GM12878 (cell line): ENCODE results near the gene MAD1L1. TPM values are rescaled to one million over a fixed set of nuclear protein-coding genes. Genes with fewer than 3 reads are reported as not detected.

Experiments
- ATAC-seq: fragments of 200-7000 bp; cut with Tn5 transposase; 3 replicates; pipeline ENCODE4 v1.9.1; 2020; ENCODE audit warnings: mild to moderate bottlenecking, moderate library complexity
- BruUV-seq: library from RNA; stranded (reverse); fragments of 400-500 nt; replicated peaks from 2 replicates; lab custom pipeline; 2021; lab: Mats Ljungman, UMichigan
- CTCF ChIA-PET: fragments of 300-600 bp; sonication (Branson Sonifier 250); formaldehyde crosslinking; extraction: SDS; loops from one replicate; lab custom pipeline; 2021; ENCODE audit warnings: inconsistent platforms; lab: Yijun Ruan, JAX
- POLR2A ChIA-PET: fragments of 350-600 bp; formaldehyde crosslinking; extraction: SDS; loops from one replicate; lab custom pipeline; 2021; ENCODE audit warnings: inconsistent platforms; lab: Charles Lee
- RAD21 ChIA-PET: fragments of 300-600 bp; sonication (Branson Sonifier 250); formaldehyde crosslinking; loops from one replicate; lab custom pipeline; 2023; ENCODE audit warnings: antibody characterized with exemption; ENCODE audit not compliant: unreplicated experiment; lab: Charles Lee
- SMC1A ChIA-PET: fragments of 300-600 bp; sonication (Branson Sonifier 250); formaldehyde crosslinking; loops from one replicate; lab custom pipeline; 2023; ENCODE audit not compliant: unreplicated experiment, uncharacterized antibody; lab: Charles Lee
- DNase-seq: peaks from one replicate; pipeline ENCODE4 v3.0.0-alpha.2; 2011; ENCODE audit warnings: low read depth, low spot score
- FAIRE-seq: peaks from 3 replicates; lab custom pipeline; 2011; peaks lifted over from hg19 to GRCh38; lab: Jason Lieb, UNC
- H2AFZ ChIP-seq: 2 replicates; pipeline ENCODE4 v1.6.0; 2011; ENCODE audit warnings: low read depth, low read length, control low read depth; ENCODE audit not compliant: control insufficient read depth
- H3K27ac ChIP-seq: 2 replicates; pipeline ENCODE4 v1.5.1; 2011; ENCODE audit warnings: control low read depth; ENCODE audit not compliant: control insufficient read depth, insufficient read depth
- H3K27me3 ChIP-seq, 2 experiments: replicated peaks in 1 of 2; 2 replicates each; pipeline versions ENCODE4 v1.6.0 to v1.6.1; 2011; ENCODE audit warnings: low read length in 1 of 2; ENCODE audit not compliant: control insufficient read depth in 2 of 2, insufficient read depth in 2 of 2
- H3K36me3 ChIP-seq, 2 experiments: 2 replicates each; pipeline ENCODE4 v1.5.1; 2011; ENCODE audit warnings: low read length in 1 of 2; ENCODE audit not compliant: control insufficient read depth in 2 of 2, insufficient read depth in 2 of 2
- H3K4me1 ChIP-seq: 2 replicates; pipeline ENCODE4 v1.6.1; 2011; ENCODE audit warnings: mild to moderate bottlenecking, low read length, moderate library complexity, mixed read lengths; ENCODE audit not compliant: control insufficient read depth, insufficient read depth
- H3K4me2 ChIP-seq: 2 replicates; pipeline ENCODE4 v1.6.0; 2011; ENCODE audit warnings: control low read depth; ENCODE audit not compliant: control insufficient read depth, insufficient read depth
- H3K4me3 ChIP-seq: fragments of 200-600 bp; sonication (generic); 2 replicates; pipeline ENCODE4 v1.5.1; 2016
- H3K79me2 ChIP-seq: 2 replicates; pipeline ENCODE4 v1.6.0; 2011; ENCODE audit warnings: low read length; ENCODE audit not compliant: control insufficient read depth, insufficient read depth
- H3K9ac ChIP-seq: 2 replicates; pipeline ENCODE4 v1.8.0; 2011; ENCODE audit warnings: low read length, control low read depth, mixed read lengths; ENCODE audit not compliant: control insufficient read depth, insufficient read depth
- H3K9me3 ChIP-seq: replicated peaks from 3 replicates; pipeline ENCODE4 v1.5.1; 2011; ENCODE audit warnings: mild to moderate bottlenecking, low read length; ENCODE audit not compliant: control insufficient read depth, insufficient read depth
- H4K20me1 ChIP-seq: 2 replicates; pipeline ENCODE4 v1.6.0; 2011; ENCODE audit not compliant: control insufficient read depth, insufficient read depth
- BCL11A ChIP-seq: IDR thresholded peaks from 2 replicates; pipeline ENCODE4 v1.6.1; 2011; ENCODE audit warnings: low read depth, low read length
- CBX3 ChIP-seq: fragments of 200-600 bp; sonication (generic); IDR thresholded peaks from 2 replicates; pipeline ENCODE4 v1.6.1; 2016; ENCODE audit warnings: low read depth, borderline replicate concordance
- ESRRA ChIP-seq: IDR thresholded peaks from 2 replicates; pipeline ENCODE4 v1.6.1; 2012; ENCODE audit warnings: mild to moderate bottlenecking, low read length, improper control_type of control experiment
- EZH2 ChIP-seq: IDR thresholded peaks from 2 replicates; pipeline ENCODE4 v1.6.1; 2012; ENCODE audit warnings: low read depth, mild to moderate bottlenecking, control low read depth, inconsistent platforms, low read length, borderline replicate concordance; ENCODE audit not compliant: control insufficient read depth
- IKZF1 ChIP-seq: fragments of 450-650 bp; conservative IDR thresholded peaks from 2 replicates; pipeline ENCODE4 v1.6.1; 2017; ENCODE audit warnings: antibody characterized with exemption, mild to moderate bottlenecking
- IKZF2 ChIP-seq, 2 experiments: fragments of 450-650 bp; IDR thresholded peaks; 2 replicates each; pipeline ENCODE4 v1.6.1; 2017; ENCODE audit warnings: mild to moderate bottlenecking in 2 of 2, moderate library complexity in 2 of 2
- NFIC ChIP-seq: IDR thresholded peaks from 2 replicates; pipeline ENCODE4 v1.6.1; 2012; ENCODE audit warnings: low read depth, mild to moderate bottlenecking, inconsistent platforms, low read length, moderate library complexity
- REST ChIP-seq: IDR thresholded peaks from 2 replicates; pipeline ENCODE4 v1.6.1; 2012; ENCODE audit warnings: mild to moderate bottlenecking, low read depth, low read length
- STAT1 ChIP-seq: fragments of 450-650 bp; conservative IDR thresholded peaks from 2 replicates; pipeline ENCODE4 v1.6.1; 2014; ENCODE audit warnings: antibody characterized with exemption, mild to moderate bottlenecking
- TCF7 ChIP-seq: IDR thresholded peaks from 2 replicates; pipeline ENCODE4 v1.6.1; 2014; ENCODE audit warnings: antibody characterized with exemption, borderline replicate concordance
- ZNF274 ChIP-seq: IDR thresholded peaks from one replicate; pipeline ENCODE4 v1.8.0; 2011; ENCODE audit not compliant: insufficient read length, insufficient read depth
- WGBS: methylation state at CpG from one replicate; pipeline ENCODE4 v1.1.6; 2016; ENCODE audit warnings: low lambda C conversion rate; ENCODE audit not compliant: insufficient replicate concordance, insufficient coverage; ENCODE audit errors: missing lambda C conversion rate; 5-methylcytosine and 5-hydroxymethylcytosine counted together
- in situ Hi-C: fragments of 300-500 bp; cut with MboI; formaldehyde crosslinking; loops from 9 replicates; pipeline ENCODE4 v1.14.3; 2018; ENCODE audit warnings: mixed read lengths
- intact Hi-C: fragments of 100-400 bp; cut with micrococcal nuclease; formaldehyde crosslinking; loops from one replicate; pipeline ENCODE4 v1.14.2; 2022; ENCODE audit not compliant: unreplicated experiment
- polyA plus RNA-seq, 11 experiments: library from polyadenylated mRNA; depleted of rRNA in 4 of 11; unstranded in 6 of 11; stranded (reverse) in 5 of 11; fragments of >200 nt; fragmentation: Nextera tagmentation in 4 of 11; fragmentation: Illumina TruSeq in 1 of 11; extraction: Ambion mirVana in 4 of 11; extraction: Trizol in 1 of 11; gene quantifications; 1 replicate in 1 of 11; 2 replicates in 10 of 11; pipeline versions ENCODE4 v1.2.1 to v1.2.3, GENCODE V29; 2011 to 2016; ENCODE audit warnings: inconsistent platforms in 2 of 11, missing spikeins in 2 of 11, low read depth in 1 of 11
- total RNA-seq, 4 experiments: library from RNA; depleted of rRNA in 3 of 4; stranded (reverse); fragments of >200 nt in 3 of 4; fragmentation: Illumina TruSeq in 1 of 4; extraction: Trizol in 1 of 4; gene quantifications; 2 replicates each; pipeline versions ENCODE4 v1.2.1 to v1.2.3, GENCODE V29; 2013 to 2021
- TF ChIP-seq, protein P1 (sequence below): fragments of 450-650 bp; IDR thresholded peaks from 2 replicates; pipeline ENCODE4 v1.6.1; 2016; ENCODE audit warnings: mild to moderate bottlenecking

Gene MAD1L1
- total and polyA plus RNA-seq, 10 of the 15 experiments (the other 5 are each of a cell fraction or from before 2014, with no cell fraction given) = 2.2 to 76.8 (median 38.3) TPM

- Histone ChIP-seq H2AFZ (no peak overlapping the region), H3K36me3 (peaks cover under 1 to 13% of the 10 kb centered on the region in 2 experiments; a peak in 3 of 4 replicates), H3K4me3 (no peak overlapping the region), H3K79me2 (no peaks in the 10 kb centered on the region), H3K9me3 (no peaks in the 10 kb centered on the region; the same call in 2 of the 3 replicates), H3K9ac (no peak overlapping the region), H3K4me2 (no peak overlapping the region), H3K27me3 (no peaks in the 10 kb centered on the region), H3K27ac (no peak overlapping the region), H4K20me1 (no peaks in the 10 kb centered on the region), H3K4me1 (no peaks in the 10 kb centered on the region)
- no peak for DNase-seq
- in situ Hi-C loops (no loop called here), intact Hi-C loops (no loop called here)
- ChIA-PET RAD21 (no interaction called here), CTCF (no interaction called here), POLR2A (no interaction called here), SMC1A (no interaction called here)
- FAIRE-seq = no peak
- no peak for ATAC-seq
- no TSS peak for BruUV-seq
- no peak for TF ChIP-seq IKZF1
- TF ChIP-seq, all 136 proteins: peak for 0
- WGBS = 96% methylated on average over 11 of the region's 11 CpGs
Observed at GRCh38 chr7:1893036-1893435, 339.7 kb downstream of the MAD1L1 start.

GRCh38 chr7:1892011-1892965 is 340.5 kb downstream of the MAD1L1 start:
- RAD21 ChIA-PET = no interaction called here
- no peaks in the 10 kb centered on the region for H3K27me3 ChIP-seq
- no peaks in the 10 kb centered on the region for H3K4me1 ChIP-seq
- H3K79me2 ChIP-seq = no peaks in the 10 kb centered on the region
- no TSS peak for BruUV-seq
- peaks cover 6 to 17% of the 10 kb centered on the region in 2 experiments; a peak in 3 of 4 replicates for H3K36me3 ChIP-seq
- no peak overlapping the region for H3K27ac ChIP-seq
- ATAC-seq (no peak), DNase-seq (no peak), FAIRE-seq (no peak)
- H2AFZ ChIP-seq = no peak overlapping the region
- WGBS = 95% methylated on average over 39 of the region's 39 CpGs
- CTCF ChIA-PET = no interaction called here
- in situ Hi-C loops (no loop called here), intact Hi-C loops (no loop called here)
- H3K4me2 ChIP-seq = no peak overlapping the region
- no peak overlapping the region for H3K9ac ChIP-seq
- no peaks in the 10 kb centered on the region; the same call in 2 of the 3 replicates for H3K9me3 ChIP-seq
- no peaks in the 10 kb centered on the region for H4K20me1 ChIP-seq
- POLR2A ChIA-PET = no interaction called here
- SMC1A ChIA-PET = no interaction called here
- no peak overlapping the region for H3K4me3 ChIP-seq
- TF ChIP-seq IKZF2 (IDR thresholded peaks at IDR 0.05) (no peak), NFIC (no peak), TCF7 (no peak), REST (no peak), STAT1 (no peak), BCL11A (no peak), EZH2 (no peak), ZNF274 (no peak), ESRRA (no peak), CBX3 (no peak)
- TF ChIP-seq, protein P1, sequence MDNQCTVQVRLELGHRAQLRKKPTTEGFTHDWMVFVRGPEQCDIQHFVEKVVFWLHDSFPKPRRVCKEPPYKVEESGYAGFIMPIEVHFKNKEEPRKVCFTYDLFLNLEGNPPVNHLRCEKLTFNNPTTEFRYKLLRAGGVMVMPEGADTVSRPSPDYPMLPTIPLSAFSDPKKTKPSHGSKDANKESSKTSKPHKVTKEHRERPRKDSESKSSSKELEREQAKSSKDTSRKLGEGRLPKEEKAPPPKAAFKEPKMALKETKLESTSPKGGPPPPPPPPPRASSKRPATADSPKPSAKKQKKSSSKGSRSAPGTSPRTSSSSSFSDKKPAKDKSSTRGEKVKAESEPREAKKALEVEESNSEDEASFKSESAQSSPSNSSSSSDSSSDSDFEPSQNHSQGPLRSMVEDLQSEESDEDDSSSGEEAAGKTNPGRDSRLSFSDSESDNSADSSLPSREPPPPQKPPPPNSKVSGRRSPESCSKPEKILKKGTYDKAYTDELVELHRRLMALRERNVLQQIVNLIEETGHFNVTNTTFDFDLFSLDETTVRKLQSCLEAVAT = no peak
